GM18870 (cell line): ENCODE data around the gene SEC61B.

Experiments used
- ATAC-seq: cut with Tn5 transposase; IDR thresholded peaks from one replicate; pipeline ENCODE4 v1.9.1; 2021; ENCODE audit warnings: moderate library complexity; ENCODE audit not compliant: unreplicated experiment

Gene SEC61B

DNA sequence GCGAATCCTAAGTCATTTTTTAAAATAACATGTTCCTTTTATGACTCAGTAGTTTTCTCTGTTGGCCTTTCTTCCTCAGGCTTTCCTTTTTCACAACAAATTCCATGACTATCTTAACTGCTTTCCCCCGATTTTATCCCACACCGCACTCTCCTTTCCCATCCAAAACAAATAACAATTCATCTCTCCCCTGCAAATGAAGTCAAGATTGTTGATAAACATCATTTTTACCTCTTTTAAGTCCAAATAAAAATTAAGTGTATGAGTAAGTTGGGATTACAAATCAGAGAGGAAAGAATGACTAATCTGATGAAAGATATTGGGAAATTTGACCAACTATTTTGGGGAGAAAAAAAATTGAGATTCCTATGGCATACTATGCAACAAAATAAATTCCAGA lies 47.3 kb downstream of the SEC61B start:
- no peak for ATAC-seq

DNA sequence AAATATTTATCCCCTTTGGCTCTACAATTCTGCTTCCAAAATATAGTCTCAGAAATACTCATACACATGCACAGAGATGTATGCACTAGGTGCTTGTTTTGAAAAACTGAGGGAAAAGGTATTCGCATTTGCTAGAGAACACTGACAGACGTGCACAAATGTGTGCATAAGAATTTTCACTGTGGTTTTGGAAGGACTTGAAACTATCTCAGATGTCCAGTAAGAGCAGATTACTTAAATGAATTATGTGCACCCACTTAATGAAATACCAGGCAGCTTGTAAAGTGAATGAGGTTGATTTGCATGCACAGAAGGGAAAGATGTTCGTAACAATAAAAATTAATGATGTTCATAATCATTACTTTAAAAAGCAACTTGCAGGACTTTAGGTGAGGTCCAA lies 48.4 kb downstream of the SEC61B start:
- ATAC-seq: no peak

DNA sequence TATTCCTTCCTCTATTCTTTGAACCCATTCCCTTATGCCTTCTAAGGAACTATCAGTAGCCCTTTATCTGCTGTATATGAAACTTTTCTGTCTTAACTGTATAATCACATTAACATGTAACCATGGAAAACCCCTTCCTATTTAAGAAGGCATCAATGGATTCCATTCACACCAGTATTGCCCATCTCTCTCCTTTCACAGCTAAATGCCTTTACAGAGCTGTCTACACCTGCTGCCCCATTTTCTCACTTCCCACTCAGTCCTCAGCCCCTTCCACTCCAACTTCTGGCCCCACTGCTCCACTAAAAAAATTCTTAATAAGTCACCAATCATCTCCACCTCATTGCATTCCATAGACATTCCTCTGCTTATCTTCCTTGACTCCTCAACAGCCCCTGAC lies 50.8 kb downstream of the SEC61B start:
- no peak for ATAC-seq

DNA sequence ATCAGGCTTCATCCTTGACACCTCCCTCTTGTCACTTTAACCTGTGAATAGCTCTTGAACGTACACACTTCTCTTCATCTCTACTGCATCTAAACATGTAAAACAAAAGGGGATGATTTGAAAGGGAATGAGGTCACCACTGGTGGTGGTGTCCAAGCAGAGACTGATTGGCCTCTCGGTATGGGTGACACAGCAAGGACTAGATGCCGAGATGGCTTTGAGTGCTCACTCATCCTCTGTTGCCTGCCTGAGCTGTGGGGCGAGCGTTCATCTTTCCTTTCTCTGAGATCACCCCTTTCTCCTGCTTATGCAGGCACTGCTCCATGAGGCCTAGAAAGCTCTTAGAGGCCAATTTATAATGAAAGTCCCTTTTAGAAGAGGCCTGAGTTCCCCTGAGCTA lies 51.9 kb downstream of the SEC61B start:
- ATAC-seq: no peak

DNA sequence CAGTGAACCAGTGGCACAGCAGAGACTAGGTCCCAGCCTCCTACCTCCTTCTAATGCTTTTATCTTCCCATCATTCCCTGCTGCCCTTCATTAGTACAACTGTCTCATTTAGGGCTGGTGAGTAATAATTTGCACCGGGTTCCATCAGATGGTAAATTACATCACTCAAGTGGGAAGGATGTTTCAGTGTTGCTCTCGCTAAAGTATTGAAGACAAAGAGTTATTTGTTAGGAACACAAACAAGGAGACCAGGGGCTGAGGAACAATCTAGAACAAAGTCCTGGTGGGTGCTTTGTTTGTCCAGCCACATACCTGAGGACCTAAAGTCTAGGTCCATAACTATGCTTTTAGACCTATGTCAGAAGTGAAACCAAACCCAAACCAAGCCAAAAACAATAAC lies 52.4 kb downstream of the SEC61B start:
- ATAC-seq: no peak
